Measurements from ENCODE around the gene TMEM33. TPM values are rescaled to one million over a fixed set of nuclear protein-coding genes. Genes with fewer than 3 reads are reported as not detected.
"Not testable (repeated sequence)": the region's sequence is repeated elsewhere in the genome, so short reads cannot be mapped to it uniquely, and the experiment has no call there.

TMEM33 gene
- total and polyA plus RNA-seq, 2 experiments from 2014 or later, result 16.5 to 18.9 TPM

DNA sequence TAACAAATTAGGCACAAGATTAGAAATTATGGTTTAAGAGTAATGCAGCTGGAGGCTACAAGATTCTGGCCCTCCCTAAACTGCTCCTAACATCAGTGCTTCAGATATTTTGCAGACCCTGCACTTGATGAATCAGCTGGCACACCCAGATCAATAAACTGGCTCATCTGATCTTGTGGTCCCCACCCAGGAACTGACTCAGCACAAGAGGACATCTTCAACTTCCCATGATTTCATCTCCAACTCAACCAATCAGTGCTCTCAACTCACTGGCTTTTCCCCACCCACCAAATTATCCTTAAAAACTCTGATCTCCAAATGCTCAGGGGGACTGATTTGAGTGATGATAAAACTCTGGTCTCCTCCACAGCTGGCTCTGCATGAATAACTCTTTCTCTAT, 21.7 kb upstream of the TMEM33 start:
- no peak overlapping the region for H3K27ac ChIP-seq
- TF ChIP-seq, protein P1, sequence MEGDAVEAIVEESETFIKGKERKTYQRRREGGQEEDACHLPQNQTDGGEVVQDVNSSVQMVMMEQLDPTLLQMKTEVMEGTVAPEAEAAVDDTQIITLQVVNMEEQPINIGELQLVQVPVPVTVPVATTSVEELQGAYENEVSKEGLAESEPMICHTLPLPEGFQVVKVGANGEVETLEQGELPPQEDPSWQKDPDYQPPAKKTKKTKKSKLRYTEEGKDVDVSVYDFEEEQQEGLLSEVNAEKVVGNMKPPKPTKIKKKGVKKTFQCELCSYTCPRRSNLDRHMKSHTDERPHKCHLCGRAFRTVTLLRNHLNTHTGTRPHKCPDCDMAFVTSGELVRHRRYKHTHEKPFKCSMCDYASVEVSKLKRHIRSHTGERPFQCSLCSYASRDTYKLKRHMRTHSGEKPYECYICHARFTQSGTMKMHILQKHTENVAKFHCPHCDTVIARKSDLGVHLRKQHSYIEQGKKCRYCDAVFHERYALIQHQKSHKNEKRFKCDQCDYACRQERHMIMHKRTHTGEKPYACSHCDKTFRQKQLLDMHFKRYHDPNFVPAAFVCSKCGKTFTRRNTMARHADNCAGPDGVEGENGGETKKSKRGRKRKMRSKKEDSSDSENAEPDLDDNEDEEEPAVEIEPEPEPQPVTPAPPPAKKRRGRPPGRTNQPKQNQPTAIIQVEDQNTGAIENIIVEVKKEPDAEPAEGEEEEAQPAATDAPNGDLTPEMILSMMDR (IDR thresholded peaks at IDR 0.05; ENCODE audit: low read depth, low read length), result no peak
- no peaks in the 10 kb centered on the region for H3K27me3 ChIP-seq
- H3K4me1 ChIP-seq (ENCODE audit: low read depth), result no peaks in the 10 kb centered on the region
- H3K4me3 ChIP-seq, result no peak overlapping the region
- H3K9me3 ChIP-seq (ENCODE audit: low read depth), result no peaks in the 10 kb centered on the region
- DNase-seq (ENCODE audit: low read depth in 1 of 2, low spot score in 1 of 2), result no peak
- H3K36me3 ChIP-seq, result no peaks in the 10 kb centered on the region

DNA sequence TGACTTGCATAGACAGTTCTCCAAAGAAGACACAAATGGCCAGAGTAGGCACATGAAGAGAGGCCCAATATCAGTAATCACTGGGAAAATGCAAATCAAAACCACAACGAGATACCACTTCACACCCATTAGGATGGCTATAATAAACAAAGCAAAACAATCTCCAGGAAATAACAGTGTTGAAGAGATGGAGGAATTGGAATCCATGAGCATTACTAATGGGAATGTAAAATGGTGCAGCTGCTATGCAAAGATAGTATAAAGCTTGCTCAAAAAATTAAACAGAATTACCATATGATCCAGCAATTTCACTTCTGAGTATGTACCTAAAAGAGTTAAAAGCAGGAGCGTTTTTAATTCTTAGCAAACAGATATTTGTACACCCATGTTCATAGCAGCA, 17.0 kb upstream of the TMEM33 start:
- Histone ChIP-seq H3K4me3 (no peak overlapping the region), H3K27me3 (no peaks in the 10 kb centered on the region), H3K27ac (no peak overlapping the region), H3K4me1 (ENCODE audit: low read depth) (no peaks in the 10 kb centered on the region), H3K36me3 (no peaks in the 10 kb centered on the region), H3K9me3 (ENCODE audit: low read depth) (no peaks in the 10 kb centered on the region)
- TF ChIP-seq, protein P1 (IDR thresholded peaks at IDR 0.05; ENCODE audit: low read depth, low read length), result no peak
- DNase-seq (ENCODE audit: low read depth in 1 of 2, low spot score in 1 of 2), result no peak

DNA sequence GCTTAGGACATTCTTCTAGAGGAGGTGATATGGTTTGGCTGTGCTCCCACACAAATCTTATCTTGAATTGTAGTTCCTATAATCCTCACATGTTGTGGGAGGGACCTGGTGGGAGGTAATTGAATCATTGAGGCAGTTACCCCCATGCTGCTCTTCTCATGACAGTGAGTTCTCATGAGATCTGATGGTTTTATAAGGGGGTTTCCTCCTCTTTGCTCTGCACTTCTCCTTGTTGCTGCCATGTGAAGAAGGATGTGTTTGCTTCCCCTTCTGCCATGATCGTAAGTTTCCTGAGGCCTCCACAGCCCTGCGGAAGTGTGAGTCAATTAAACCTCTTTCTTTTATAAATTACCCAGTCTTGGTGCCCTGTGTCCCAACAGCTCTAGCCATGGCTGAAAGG, 14.8 kb upstream of the TMEM33 start:
- H3K36me3 ChIP-seq; H3K4me1 ChIP-seq (ENCODE audit: low read depth); DNase-seq (ENCODE audit: low read depth in 1 of 2, low spot score in 1 of 2); H3K27me3 ChIP-seq; H3K4me3 ChIP-seq; H3K27ac ChIP-seq; H3K9me3 ChIP-seq (ENCODE audit: low read depth): not testable (repeated sequence)

DNA sequence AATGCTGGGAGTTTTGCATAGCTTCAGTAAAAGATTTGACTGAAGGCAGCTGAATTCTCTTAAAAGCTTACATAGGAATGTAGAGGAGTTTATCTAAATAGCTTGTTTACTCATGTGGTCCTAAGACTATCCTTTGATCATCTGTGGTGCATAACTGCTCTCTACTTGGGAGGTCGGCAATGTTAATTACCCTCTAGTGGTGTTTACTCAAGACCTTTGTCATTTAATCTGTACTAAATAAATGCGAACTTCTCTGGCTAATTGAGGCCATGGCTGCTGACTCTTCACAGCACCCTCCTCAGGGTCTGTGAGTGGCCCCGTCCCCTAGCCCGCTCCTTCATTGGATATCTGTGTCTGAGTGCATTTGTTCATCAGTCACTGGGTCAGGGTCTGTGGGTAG, 13.8 kb upstream of the TMEM33 start:
- Histone ChIP-seq H3K9me3 (ENCODE audit: low read depth) (no peaks in the 10 kb centered on the region), H3K4me1 (ENCODE audit: low read depth) (no peaks in the 10 kb centered on the region), H3K4me3 (no peak overlapping the region), H3K27me3 (no peaks in the 10 kb centered on the region), H3K27ac (no peak overlapping the region), H3K36me3 (no peaks in the 10 kb centered on the region)
- no peak for DNase-seq (ENCODE audit: low read depth in 1 of 2, low spot score in 1 of 2)
- TF ChIP-seq, protein P1 (IDR thresholded peaks at IDR 0.05; ENCODE audit: low read depth, low read length), result no peak

DNA sequence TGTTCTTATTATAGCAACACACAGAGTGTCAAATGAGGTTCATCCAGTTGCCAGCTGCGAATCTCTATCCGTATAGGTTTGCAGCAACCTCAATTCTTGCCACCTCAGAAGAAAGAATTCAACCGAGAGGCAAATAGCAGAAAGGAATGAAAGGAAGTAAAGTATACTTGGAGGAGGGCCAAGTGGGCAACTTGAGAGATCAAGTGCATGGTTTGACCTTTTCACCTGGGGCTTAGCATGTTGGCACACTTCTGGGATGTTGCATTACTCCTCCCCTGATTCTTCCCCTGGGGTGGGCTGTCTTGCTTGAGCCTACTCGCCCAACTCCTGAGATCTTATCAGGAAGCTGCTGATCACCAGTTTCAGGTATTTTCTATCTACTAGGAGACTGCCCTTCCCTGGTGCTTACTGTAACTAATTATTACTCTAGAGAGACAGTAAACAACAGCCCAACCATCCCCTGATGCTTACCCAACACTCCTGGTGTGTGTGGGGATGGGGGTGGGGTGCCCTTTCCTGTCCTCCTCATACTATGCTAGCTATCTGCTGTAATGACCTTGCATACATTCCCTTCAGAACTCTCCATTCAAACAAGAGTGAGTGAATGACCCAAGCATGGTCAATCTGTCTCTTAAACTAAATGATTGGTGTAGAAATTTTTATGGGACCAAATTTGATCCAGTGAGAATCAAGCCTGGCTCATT, 7.3 kb upstream of the TMEM33 start:
- H3K4me3 ChIP-seq, result no peak overlapping the region
- H3K27ac ChIP-seq, result no peak overlapping the region
- DNase-seq (ENCODE audit: low read depth in 1 of 2, low spot score in 1 of 2), result no peak
- peaks cover 17% of the 10 kb centered on the region for H3K27me3 ChIP-seq
- no peaks in the 10 kb centered on the region for H3K36me3 ChIP-seq
- H3K4me1 ChIP-seq (ENCODE audit: low read depth), result no peaks in the 10 kb centered on the region
- TF ChIP-seq, protein P1 (IDR thresholded peaks at IDR 0.05; ENCODE audit: low read depth, low read length), result no peak
- H3K9me3 ChIP-seq (ENCODE audit: low read depth), result no peaks in the 10 kb centered on the region

DNA sequence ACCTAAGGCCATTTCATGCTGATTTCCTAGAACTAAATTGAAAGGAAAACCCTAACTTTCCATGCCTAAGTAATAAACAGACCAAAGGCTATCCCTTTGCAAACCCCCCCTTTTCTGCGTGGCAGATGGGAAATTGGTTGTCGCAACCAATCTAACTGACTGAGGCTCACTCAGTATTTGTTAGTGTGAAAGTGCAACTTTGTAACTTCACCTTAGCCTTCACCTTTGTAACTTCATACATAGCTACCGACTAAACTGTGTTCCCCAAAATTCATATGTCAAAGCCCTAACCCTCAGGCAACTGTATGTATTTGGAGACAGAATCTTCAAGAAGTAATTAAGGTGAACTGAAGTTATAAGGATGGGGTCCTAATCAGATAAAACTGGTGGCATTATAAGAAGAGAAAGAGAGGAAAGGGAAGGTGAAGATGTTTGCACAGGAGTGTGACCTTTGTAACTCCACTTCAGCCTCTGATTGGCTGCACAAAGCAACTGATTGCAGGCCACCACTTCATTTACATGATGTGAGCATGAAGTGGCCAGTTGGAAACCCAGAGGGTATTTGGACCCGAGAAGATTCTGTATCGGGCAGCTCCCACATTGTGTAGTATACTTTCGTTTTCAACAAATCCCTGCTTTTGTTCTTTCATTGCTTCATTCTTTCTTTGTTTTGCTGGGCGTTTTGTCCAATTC, 4.9 kb upstream of the TMEM33 start:
- Histone ChIP-seq H3K27ac (no peak overlapping the region), H3K4me3 (no peak overlapping the region), H3K4me1 (ENCODE audit: low read depth) (no peaks in the 10 kb centered on the region), H3K36me3 (no peaks in the 10 kb centered on the region), H3K9me3 (ENCODE audit: low read depth) (no peaks in the 10 kb centered on the region), H3K27me3 (peaks cover 17% of the 10 kb centered on the region)
- DNase-seq (ENCODE audit: low read depth in 1 of 2, low spot score in 1 of 2), result no peak
- TF ChIP-seq, protein P1 (IDR thresholded peaks at IDR 0.05; ENCODE audit: low read depth, low read length), result no peak
